Gastroesophageal sphincter (tissue), 4 donors: ENCODE results near the gene KCND2. TPM values are rescaled to one million over a fixed set of nuclear protein-coding genes. Genes with fewer than 3 reads are reported as not detected.

ENCODE experiments used
- ATAC-seq: fragments of 150-250 bp; one replicate; pipeline ENCODE4 v1.9.1; 2016; ENCODE audit warnings: mild to moderate bottlenecking, moderate library complexity
- H3K27ac ChIP-seq, 4 donors: fragments of 200-600 bp; sonication (generic) in 3 of 4; 1 replicate in 3 of 4; 2 replicates in 1 of 4; pipeline ENCODE4 v1.5.1; 2016 to 2019
- H3K27me3 ChIP-seq: fragments of 200-600 bp; sonication (generic); one replicate; pipeline ENCODE4 v1.5.1; 2019
- H3K36me3 ChIP-seq, 2 donors: fragments of 200-600 bp; sonication (generic); one replicate each; pipeline ENCODE4 v1.5.1; 2019; ENCODE audit warnings: control low read depth in 1 of 2
- H3K4me1 ChIP-seq, 3 donors: fragments of 200-600 bp; sonication (generic); 1 replicate in 2 of 3; 2 replicates in 1 of 3; pipeline ENCODE4 v1.5.1; 2016 to 2019; ENCODE audit warnings: control low read depth in 2 of 3
- H3K4me3 ChIP-seq, 2 donors: fragments of 200-600 bp; sonication (generic); one replicate each; pipeline ENCODE4 v1.5.1; 2019; ENCODE audit warnings: mild to moderate bottlenecking in 1 of 2, moderate library complexity in 1 of 2
- H3K9me3 ChIP-seq, 3 donors: fragments of 200-600 bp; sonication (generic); one replicate each; pipeline ENCODE4 v1.5.1; 2017 to 2019; ENCODE audit warnings: control low read depth in 2 of 3
- EP300 ChIP-seq: sonication (generic); formaldehyde crosslinking; IDR thresholded peaks from one replicate; pipeline ENCODE4 v1.6.1; 2017; ENCODE audit warnings: antibody characterized with exemption, mild to moderate bottlenecking
- POLR2A ChIP-seq, 2 donors: fragments of 450-650 bp; IDR thresholded peaks; one replicate each; pipeline ENCODE4 v1.6.1; 2017; ENCODE audit warnings: antibody characterized with exemption in 2 of 2, mild to moderate bottlenecking in 2 of 2, moderate library complexity in 1 of 2
- POLR2AphosphoS5 ChIP-seq: sonication (generic); formaldehyde crosslinking; IDR thresholded peaks from one replicate; pipeline ENCODE4 v1.6.1; 2017; ENCODE audit warnings: antibody characterized with exemption
- WGBS, 2 donors: methylation state at CpG; one replicate each; pipeline ENCODE4 v1.1.5; 2018; ENCODE audit warnings: low coverage in 1 of 2; 5-methylcytosine and 5-hydroxymethylcytosine counted together
- total RNA-seq, 4 donors: library from RNA; depleted of rRNA; stranded (reverse); fragments of >200 nt; gene quantifications; one replicate each; pipeline ENCODE4 v1.1.0, GENCODE V29; 2016
- TF ChIP-seq, protein P1 (sequence below), 4 experiments: fragments of 200-600 bp in 2 of 4; fragments of 450-650 bp in 2 of 4; sonication (generic) in 1 of 4; IDR thresholded peaks; one replicate each; pipeline ENCODE4 v1.5.1; 2017 to 2019; ENCODE audit warnings: antibody characterized with exemption in 4 of 4, mild to moderate bottlenecking in 2 of 4, moderate library complexity in 2 of 4

Gene KCND2
- total RNA-seq, 4 donors from 2014 or later = 0.40 to 0.93 (median 0.66) TPM

DNA sequence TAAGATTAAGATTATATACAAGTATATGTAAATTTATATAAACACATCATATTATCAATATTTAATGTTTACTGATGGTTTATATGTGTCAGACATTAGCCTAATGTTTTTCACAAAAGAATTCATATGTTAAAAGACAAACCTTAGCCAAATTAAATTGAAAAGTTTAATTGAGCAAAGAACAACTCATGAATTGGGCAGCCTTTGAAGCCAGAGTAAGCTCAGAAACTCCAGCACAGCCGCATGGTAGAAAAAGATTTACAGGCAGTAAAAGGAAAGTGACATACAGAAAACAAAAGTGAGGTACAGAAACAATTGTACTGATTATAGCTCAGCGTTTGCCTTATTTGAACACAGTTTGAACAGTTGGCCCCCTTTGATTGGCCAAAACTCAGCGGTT is 460.9 kb downstream of the KCND2 start:
- no peaks in the 10 kb centered on the region for H3K4me1 ChIP-seq
- H3K27me3 ChIP-seq = no peaks in the 10 kb centered on the region
- no peaks in the 10 kb centered on the region for H3K9me3 ChIP-seq
- no peak overlapping the region for H3K27ac ChIP-seq
- WGBS, 2 donors = 81 to 86% methylated on average over 3 of the region's 3 CpGs
- no peak overlapping the region for H3K4me3 ChIP-seq
- no peaks in the 10 kb centered on the region for H3K36me3 ChIP-seq
- no peak for ATAC-seq
- TF ChIP-seq EP300 (no peak), POLR2A (IDR thresholded peaks at IDR 0.05) (no peak), POLR2AphosphoS5 (no peak)
- TF ChIP-seq, protein P1, sequence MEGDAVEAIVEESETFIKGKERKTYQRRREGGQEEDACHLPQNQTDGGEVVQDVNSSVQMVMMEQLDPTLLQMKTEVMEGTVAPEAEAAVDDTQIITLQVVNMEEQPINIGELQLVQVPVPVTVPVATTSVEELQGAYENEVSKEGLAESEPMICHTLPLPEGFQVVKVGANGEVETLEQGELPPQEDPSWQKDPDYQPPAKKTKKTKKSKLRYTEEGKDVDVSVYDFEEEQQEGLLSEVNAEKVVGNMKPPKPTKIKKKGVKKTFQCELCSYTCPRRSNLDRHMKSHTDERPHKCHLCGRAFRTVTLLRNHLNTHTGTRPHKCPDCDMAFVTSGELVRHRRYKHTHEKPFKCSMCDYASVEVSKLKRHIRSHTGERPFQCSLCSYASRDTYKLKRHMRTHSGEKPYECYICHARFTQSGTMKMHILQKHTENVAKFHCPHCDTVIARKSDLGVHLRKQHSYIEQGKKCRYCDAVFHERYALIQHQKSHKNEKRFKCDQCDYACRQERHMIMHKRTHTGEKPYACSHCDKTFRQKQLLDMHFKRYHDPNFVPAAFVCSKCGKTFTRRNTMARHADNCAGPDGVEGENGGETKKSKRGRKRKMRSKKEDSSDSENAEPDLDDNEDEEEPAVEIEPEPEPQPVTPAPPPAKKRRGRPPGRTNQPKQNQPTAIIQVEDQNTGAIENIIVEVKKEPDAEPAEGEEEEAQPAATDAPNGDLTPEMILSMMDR (IDR thresholded peaks at IDR 0.05) = no peak

DNA sequence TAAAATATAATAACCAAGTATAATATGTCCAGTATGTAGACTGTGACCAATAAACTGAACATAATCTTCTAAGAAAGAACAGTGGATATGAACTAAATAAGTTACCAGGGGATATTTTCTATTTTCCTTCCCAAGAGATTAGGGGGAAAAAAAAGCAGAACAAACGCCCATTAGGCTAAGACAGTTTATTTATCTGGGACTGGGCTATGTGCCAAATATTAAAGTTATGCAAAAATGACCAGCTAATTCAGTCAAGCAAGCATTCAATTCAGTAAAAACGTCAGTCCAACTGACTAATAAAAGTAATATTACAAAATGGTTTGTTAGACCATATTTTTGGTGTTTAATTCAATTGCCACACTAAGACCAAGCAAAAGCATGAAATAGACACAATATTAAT is 462.8 kb downstream of the KCND2 start:
- ATAC-seq = no peak
- Histone ChIP-seq H3K4me3 (no peak overlapping the region), H3K27ac (no peak overlapping the region), H3K36me3 (no peaks in the 10 kb centered on the region), H3K4me1 (no peaks in the 10 kb centered on the region), H3K9me3 (no peaks in the 10 kb centered on the region), H3K27me3 (no peaks in the 10 kb centered on the region)
- TF ChIP-seq POLR2AphosphoS5 = no peak
- no peak for TF ChIP-seq POLR2A (IDR thresholded peaks at IDR 0.05)
- TF ChIP-seq, protein P1 (IDR thresholded peaks at IDR 0.05) = no peak
- no peak for TF ChIP-seq EP300
- 11 to 15% methylated on average over 2 of the region's 2 CpGs for WGBS, 2 donors

DNA sequence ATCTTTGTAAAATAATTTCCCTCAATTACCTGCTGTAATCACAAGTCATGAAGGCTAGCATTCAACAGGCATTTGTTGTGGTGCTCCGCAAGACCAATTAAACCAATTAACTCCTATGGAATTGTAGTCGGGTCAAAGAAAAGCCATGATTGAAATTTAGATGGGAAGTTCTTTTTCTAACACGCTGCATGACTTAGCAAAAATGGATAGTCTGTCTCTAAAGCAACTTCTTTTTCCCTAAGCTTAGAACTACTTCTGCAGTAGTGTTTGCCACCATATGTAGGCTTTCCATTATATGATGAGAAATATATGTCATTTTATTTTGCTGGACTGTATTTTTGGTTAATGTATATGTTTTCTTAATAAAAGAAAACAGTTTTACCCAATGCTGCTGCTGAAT is 465.8 kb downstream of the KCND2 start:
- no peaks in the 10 kb centered on the region for H3K9me3 ChIP-seq
- H3K36me3 ChIP-seq = no peaks in the 10 kb centered on the region
- H3K27me3 ChIP-seq = no peaks in the 10 kb centered on the region
- WGBS, 2 donors = 69 to 81% methylated on average over 3 of the region's 3 CpGs
- ATAC-seq = no peak
- no peaks in the 10 kb centered on the region for H3K4me1 ChIP-seq
- no peak overlapping the region for H3K27ac ChIP-seq
- TF ChIP-seq, protein P1 (IDR thresholded peaks at IDR 0.05) = no peak
- TF ChIP-seq POLR2AphosphoS5 = no peak
- no peak for TF ChIP-seq POLR2A (IDR thresholded peaks at IDR 0.05)
- H3K4me3 ChIP-seq = no peak overlapping the region

DNA sequence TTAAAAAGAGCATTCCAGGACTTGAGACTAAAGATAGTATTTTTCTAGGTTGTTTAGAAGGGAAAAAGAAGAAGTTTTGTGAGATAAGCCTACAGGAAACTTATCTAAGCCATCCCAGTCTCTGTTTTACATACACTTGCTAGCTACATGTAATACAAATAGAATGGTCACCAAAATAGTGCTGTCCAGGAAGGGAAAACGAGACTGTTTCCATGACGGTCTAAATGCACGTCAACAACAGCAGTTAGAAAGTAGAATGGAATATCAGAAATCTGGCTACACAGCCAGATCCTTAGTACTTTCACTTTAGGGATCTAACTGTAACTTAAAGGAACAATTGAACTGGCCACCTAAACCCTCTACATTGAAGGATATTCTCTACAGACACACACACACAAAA is 467.4 kb downstream of the KCND2 start:
- no peaks in the 10 kb centered on the region for H3K9me3 ChIP-seq
- ATAC-seq = no peak
- no peak for TF ChIP-seq POLR2A (IDR thresholded peaks at IDR 0.05)
- no peak overlapping the region for H3K4me3 ChIP-seq
- H3K27me3 ChIP-seq = no peaks in the 10 kb centered on the region
- 9 to 12% methylated on average over 3 of the region's 3 CpGs for WGBS, 2 donors
- no peaks in the 10 kb centered on the region for H3K36me3 ChIP-seq
- H3K4me1 ChIP-seq = no peaks in the 10 kb centered on the region
- H3K27ac ChIP-seq = no peak overlapping the region

DNA sequence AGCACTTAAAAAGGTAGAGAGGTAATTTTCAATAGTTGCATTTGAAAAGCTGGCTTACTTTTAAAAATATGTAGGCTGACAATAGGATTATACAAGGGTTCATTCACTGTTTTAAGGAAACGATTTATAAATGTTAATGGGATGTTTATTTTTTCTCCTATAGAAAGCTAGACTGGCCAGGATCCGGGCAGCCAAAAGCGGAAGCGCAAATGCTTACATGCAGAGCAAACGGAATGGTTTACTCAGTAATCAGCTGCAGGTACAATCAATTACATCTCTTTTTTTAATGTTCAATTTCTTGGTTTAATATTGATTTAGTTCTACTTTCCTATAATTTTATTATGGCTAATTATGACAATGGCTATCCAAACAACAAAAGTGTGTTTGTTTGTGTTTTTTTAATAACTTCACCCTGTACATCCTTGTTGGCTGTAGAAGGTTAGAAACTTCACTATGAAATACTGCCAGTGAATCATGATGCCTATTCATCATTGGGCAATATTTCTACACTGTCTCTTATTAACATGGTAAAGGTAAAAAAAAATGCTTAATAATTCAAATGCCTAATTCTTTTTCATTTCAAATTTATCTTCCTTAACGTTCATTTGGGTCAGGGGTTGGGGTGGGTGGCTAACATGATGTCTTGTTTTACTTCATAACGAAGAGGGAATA is 468.5 kb downstream of the KCND2 start:
- no peaks in the 10 kb centered on the region for H3K4me1 ChIP-seq
- no peaks in the 10 kb centered on the region for H3K36me3 ChIP-seq
- H3K9me3 ChIP-seq = no peaks in the 10 kb centered on the region
- no peak overlapping the region for H3K4me3 ChIP-seq
- H3K27me3 ChIP-seq = no peaks in the 10 kb centered on the region
- no peak overlapping the region for H3K27ac ChIP-seq
- ATAC-seq = no peak
- 70 to 83% methylated on average over 7 of the region's 7 CpGs for WGBS, 2 donors
- TF ChIP-seq EP300 (no peak), POLR2A (IDR thresholded peaks at IDR 0.05) (no peak), POLR2AphosphoS5 (no peak)
- TF ChIP-seq, protein P1 (IDR thresholded peaks at IDR 0.05) = no peak
